Neural progenitor cell (in vitro differentiated cells): ENCODE measurements around the gene SLC25A17.

Experiments used
- EZH2phosphoT487 ChIP-seq: fragments of 200-600 bp; sonication (generic); IDR thresholded peaks from 2 replicates; pipeline ENCODE4 v1.6.1; 2017; ENCODE audit warnings: antibody characterized with exemption
- TF ChIP-seq, protein P1 (sequence below): fragments of 200-600 bp; sonication (generic); IDR thresholded peaks from 2 replicates; pipeline ENCODE4 v1.5.1; 2017; ENCODE audit warnings: antibody characterized with exemption, mild to moderate bottlenecking

DNA sequence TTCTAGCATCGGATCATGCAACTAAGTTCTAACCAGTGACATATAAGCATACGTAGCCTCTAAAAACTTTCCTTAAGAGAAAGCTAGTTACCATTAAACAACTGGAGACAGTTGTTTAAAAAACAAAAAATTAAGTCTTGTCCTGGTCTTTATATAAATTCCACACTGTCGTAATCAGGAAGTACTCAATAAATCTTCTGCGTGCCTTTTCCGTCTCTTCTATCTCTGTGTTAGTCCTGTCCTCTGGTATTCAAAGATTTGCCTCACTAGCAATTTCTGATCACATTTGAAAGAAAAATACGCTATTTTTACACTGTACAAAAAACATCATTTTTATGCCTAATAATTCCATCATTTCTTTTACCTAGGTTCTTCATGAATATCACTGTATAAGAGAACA is 10.0 kb upstream of the SLC25A17 start:
- TF ChIP-seq, protein P1, sequence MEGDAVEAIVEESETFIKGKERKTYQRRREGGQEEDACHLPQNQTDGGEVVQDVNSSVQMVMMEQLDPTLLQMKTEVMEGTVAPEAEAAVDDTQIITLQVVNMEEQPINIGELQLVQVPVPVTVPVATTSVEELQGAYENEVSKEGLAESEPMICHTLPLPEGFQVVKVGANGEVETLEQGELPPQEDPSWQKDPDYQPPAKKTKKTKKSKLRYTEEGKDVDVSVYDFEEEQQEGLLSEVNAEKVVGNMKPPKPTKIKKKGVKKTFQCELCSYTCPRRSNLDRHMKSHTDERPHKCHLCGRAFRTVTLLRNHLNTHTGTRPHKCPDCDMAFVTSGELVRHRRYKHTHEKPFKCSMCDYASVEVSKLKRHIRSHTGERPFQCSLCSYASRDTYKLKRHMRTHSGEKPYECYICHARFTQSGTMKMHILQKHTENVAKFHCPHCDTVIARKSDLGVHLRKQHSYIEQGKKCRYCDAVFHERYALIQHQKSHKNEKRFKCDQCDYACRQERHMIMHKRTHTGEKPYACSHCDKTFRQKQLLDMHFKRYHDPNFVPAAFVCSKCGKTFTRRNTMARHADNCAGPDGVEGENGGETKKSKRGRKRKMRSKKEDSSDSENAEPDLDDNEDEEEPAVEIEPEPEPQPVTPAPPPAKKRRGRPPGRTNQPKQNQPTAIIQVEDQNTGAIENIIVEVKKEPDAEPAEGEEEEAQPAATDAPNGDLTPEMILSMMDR: no peak
- TF ChIP-seq EZH2phosphoT487: no peak
